VCaP (cell line): ENCODE data around the gene QSER1.

ENCODE experiments used
- H3K27ac ChIP-seq: fragments of 450-650 bp; 2 replicates; pipeline ENCODE4 v1.5.1; 2017
- TF ChIP-seq, protein P1 (sequence below): fragments of 450-650 bp; conservative IDR thresholded peaks from 2 replicates; pipeline ENCODE4 v1.5.1; 2017; ENCODE audit warnings: mild to moderate bottlenecking, moderate library complexity

The QSER1 gene

DNA sequence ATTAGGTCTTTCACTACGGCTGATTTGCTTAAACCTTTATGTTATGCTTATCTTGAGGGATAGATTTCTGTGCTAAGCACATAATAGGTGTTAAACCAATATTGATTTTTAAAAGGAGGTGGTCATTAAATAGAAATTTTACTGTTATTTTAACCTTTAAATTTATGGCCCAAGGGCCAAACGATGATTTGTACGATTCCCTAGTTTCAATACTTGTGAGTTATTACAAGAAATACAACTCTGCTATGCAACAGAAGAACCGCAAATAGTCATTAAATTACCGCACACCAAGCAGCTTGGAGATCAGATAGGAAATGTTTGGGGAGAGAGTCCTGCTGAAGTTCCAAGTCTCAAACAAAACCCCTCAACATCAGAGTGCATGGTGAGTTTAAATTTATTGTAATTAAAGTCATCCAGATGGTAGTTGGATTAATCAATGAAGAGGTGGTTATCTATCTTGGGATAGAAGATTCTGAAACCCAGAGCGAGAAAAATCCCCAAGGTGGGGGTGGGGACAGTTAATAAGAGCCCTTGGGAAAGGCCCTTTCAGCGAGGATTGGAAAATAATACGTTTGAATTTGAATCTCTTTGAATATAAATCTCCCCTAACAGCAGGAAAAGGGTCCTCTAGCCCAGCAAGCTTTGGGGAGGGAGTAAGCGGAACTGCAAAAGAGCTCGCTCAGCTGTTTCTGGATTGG, 805 bp upstream of the QSER1 start:
- TF ChIP-seq, protein P1, sequence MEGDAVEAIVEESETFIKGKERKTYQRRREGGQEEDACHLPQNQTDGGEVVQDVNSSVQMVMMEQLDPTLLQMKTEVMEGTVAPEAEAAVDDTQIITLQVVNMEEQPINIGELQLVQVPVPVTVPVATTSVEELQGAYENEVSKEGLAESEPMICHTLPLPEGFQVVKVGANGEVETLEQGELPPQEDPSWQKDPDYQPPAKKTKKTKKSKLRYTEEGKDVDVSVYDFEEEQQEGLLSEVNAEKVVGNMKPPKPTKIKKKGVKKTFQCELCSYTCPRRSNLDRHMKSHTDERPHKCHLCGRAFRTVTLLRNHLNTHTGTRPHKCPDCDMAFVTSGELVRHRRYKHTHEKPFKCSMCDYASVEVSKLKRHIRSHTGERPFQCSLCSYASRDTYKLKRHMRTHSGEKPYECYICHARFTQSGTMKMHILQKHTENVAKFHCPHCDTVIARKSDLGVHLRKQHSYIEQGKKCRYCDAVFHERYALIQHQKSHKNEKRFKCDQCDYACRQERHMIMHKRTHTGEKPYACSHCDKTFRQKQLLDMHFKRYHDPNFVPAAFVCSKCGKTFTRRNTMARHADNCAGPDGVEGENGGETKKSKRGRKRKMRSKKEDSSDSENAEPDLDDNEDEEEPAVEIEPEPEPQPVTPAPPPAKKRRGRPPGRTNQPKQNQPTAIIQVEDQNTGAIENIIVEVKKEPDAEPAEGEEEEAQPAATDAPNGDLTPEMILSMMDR = no peak
- peak overlapping the region; percentile 58; the same call in 1 of the 2 replicates for H3K27ac ChIP-seq

DNA sequence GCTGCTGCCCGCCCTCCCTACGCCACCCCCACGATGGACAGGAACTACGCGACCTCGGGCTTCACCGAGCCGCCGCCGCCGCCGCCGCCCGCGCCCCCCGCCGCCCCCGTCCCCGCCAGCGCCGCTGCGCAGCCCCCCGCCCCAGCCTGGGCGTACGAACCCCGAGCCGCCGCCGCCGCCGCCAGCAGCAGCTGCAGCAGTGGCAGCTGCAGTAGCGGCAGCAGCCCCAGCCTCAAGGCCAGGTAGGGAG, 407 bp downstream of the QSER1 start:
- peak overlapping the region; percentile 58; the same call in 1 of the 2 replicates for H3K27ac ChIP-seq

DNA sequence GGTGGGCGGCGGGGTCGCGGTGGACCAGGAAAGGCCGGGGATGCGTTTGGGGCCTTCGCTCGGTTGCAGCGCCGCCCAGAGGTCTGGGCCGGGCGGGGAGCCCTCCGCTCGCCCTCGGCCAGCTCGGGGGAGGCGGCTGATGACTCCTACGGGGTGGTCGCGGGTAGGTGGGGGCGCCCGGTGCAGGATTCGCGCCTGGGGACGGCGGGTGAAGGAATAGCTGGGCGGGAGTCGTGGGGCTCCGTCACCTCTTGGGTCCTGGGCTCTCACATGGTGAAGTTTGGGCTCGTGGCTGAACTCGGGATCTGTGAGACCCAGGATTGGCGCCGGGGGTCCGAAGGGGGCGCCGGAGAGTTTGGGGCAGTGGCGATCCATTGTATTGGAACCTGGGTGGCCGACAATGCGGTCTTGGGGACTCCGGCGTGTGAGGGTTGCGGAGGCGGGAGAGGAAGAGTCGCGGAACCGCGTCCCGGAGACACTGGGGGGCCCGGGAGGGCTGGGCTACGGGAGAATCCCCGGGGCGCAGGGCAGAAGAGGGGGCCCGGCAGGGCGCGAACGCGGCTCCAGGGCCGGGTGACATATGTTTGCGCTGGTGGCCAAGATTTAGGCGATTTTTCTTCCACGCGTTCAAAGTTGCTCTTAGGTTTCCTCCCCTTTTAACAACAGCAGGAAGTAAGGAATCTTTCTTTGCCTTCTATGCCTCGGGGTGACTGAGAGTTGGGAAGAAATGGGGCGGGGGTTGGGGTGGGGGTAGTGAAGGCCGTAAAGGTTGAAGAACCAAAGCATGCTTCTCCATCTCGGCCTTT, 935 bp downstream of the QSER1 start:
- TF ChIP-seq, protein P1 = peak; percentile 65
- H3K27ac ChIP-seq = peak overlapping the region; percentile 58; the same call in 1 of the 2 replicates

More for the DNA sequence above, 407 bp downstream of the QSER1 start:
- TF ChIP-seq, protein P1 = no peak

DNA sequence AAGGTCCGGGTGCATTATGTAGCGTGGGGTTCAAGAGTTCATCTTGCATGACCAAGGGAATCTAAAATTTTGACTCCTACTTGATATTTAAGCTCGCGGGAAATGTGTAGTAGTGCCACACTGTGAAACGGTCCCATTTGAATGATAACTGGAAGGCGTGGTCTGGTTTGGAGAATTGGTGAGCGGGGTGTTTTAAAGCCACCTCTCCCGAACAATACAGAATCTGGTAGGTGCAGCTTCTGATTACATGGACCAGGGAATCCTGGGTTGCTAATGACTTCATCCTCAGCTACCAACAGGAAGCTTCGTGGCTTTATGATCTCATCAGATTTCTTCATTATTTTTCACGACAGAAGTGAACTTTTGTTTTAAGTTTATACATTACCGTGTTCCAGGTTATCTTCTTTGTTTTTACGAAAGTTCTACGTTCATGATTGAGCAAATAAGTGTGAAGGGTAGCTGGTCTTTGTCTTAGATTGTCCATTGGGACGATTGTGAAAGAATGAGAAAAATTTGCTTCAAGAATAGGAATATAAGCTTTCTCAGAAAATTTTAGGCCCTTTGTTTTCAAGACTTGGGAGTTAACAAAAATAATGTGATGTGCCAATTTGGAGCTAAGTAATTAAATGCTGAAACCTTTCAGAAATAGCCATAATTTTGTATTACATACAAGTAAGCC, 1.7 kb downstream of the QSER1 start:
- TF ChIP-seq, protein P1 = no peak
- H3K27ac ChIP-seq = no peak overlapping the region

DNA sequence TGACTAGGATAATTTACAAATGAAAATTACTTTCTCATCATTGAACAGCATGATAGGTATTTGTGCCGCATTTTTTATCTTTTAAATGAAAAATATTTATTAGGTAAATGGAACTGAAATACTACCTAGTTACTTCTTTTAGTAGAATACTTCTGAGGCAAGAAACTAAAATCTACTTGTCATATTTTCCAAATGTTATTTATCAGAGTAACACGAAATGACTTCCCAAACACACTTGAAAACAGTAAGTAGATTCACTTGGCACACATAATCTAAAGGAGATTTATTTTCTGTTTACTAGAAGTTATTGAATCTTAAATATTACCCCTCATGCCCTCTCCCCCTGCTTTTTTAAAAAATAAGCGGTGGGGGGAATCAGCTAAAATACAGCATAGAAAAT, 2.3 kb downstream of the QSER1 start:
- H3K27ac ChIP-seq = no peak overlapping the region

DNA sequence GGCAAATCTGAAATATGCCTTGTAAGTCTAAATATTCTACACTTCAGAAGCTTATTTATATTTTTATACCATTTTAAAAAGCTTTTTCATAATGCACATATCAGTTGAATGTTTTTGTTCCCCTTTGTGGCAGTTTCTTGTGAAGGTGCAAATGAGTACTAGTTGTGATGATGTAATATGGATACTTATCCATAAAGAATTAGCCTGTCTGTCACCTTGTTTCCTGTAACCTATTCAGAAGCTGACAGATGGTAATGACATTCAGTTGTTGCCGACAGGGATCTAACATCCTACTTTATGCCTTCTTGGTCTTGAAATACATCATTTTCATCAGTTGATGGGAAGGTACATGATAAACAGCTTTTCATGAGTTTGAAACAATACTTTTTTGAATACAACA, 2.9 kb downstream of the QSER1 start:
- TF ChIP-seq, protein P1 = no peak
- no peak overlapping the region for H3K27ac ChIP-seq

More for the DNA sequence above, 2.3 kb downstream of the QSER1 start:
- TF ChIP-seq, protein P1 = no peak

DNA sequence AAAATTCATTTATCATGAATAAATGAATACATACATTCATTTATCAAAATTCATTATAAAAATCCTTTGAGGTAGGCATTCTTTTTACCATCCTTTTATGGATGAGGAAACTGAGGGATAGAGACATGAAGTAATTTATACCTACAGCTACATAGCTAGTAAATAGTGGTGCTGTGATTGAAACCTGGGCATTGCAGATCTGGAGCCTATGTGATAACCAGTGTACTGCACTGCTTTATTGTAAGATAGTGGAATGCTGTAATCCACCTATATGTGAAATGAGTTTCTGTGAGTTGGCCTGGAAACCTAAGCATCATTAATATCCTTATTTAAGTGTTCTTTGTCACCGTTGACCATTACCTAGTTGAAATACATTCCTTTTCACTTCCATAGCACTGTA, 4.5 kb downstream of the QSER1 start:
- no peak overlapping the region for H3K27ac ChIP-seq
- TF ChIP-seq, protein P1 = no peak
